K562 (cell line): ENCODE results near the gene PPM1E. TPM values are rescaled to one million over a fixed set of nuclear protein-coding genes. Genes with fewer than 3 reads are reported as not detected.

Experiments used
- ATAC-seq: fragments of 200-7000 bp; cut with Tn5 transposase; 3 replicates; pipeline ENCODE4 v1.9.1; 2020; ENCODE audit warnings: moderate library complexity
- BruUV-seq: library from RNA; stranded (reverse); fragments of 400-500 nt; replicated peaks from 2 replicates; lab custom pipeline; 2021; lab: Mats Ljungman, UMichigan
- CTCF ChIA-PET: fragments of 300-600 bp; formaldehyde crosslinking; extraction: SDS; loops from one replicate; lab custom pipeline; 2021; ENCODE audit warnings: low intra/inter-chr PET ratio; lab: Yijun Ruan, JAX
- POLR2A ChIA-PET: fragments of 300-600, 350-650 bp; sonication (Branson Sonifier 250); formaldehyde crosslinking; extraction: SDS; loops from one replicate; lab custom pipeline; 2021; ENCODE audit warnings: antibody characterized with exemption, inconsistent platforms; lab: Yijun Ruan, JAX
- DNase-seq, 4 experiments: peaks; one replicate each; pipeline versions ENCODE4 v3.0.0 to v3.0.0-alpha.2; 2011 to 2018; ENCODE audit warnings: low spot score in 3 of 4, mixed read lengths in 3 of 4; ENCODE audit errors: extremely low read depth in 1 of 4
- FAIRE-seq: peaks from 2 replicates; lab custom pipeline; 2011; peaks lifted over from hg19 to GRCh38; lab: Jason Lieb, UNC
- H2AFZ ChIP-seq: 2 replicates; pipeline ENCODE4 v1.6.0; 2011; ENCODE audit warnings: low read depth, low read length, control low read depth, inconsistent platforms
- H3K27ac ChIP-seq: fragments of 200-600 bp; 3 replicates; pipeline ENCODE4 v1.8.0; 2011; ENCODE audit warnings: low read depth, mild to moderate bottlenecking, control low read depth, inconsistent platforms, low read length, moderate library complexity, mixed read lengths; ENCODE audit errors: extremely low read depth
- H3K27me3 ChIP-seq, 2 experiments: fragments of 300-600 bp in 1 of 2; 2 replicates in 1 of 2; 3 replicates in 1 of 2; pipeline versions ENCODE4 v1.6.0 to v1.8.0; 2011; ENCODE audit warnings: inconsistent platforms in 2 of 2, low read length in 2 of 2, mild to moderate bottlenecking in 1 of 2, mixed read lengths in 1 of 2, moderate library complexity in 1 of 2; ENCODE audit not compliant: control insufficient read depth in 2 of 2, insufficient read depth in 2 of 2
- H3K36me3 ChIP-seq: fragments of 300-600 bp; 3 replicates; pipeline ENCODE4 v1.8.0; 2011; ENCODE audit warnings: mild to moderate bottlenecking, low read length, inconsistent platforms; ENCODE audit not compliant: control insufficient read depth, insufficient read depth
- H3K4me1 ChIP-seq, 2 experiments: fragments of 200-600 bp in 1 of 2; replicated peaks in 1 of 2; 2 replicates in 1 of 2; 3 replicates in 1 of 2; pipeline versions ENCODE4 v1.5.1 to v1.8.0; 2011; ENCODE audit warnings: inconsistent platforms in 2 of 2, low read length in 2 of 2, mild to moderate bottlenecking in 1 of 2, mixed read lengths in 1 of 2, moderate library complexity in 1 of 2; ENCODE audit not compliant: control insufficient read depth in 2 of 2, insufficient read depth in 2 of 2
- H3K4me2 ChIP-seq: 2 replicates; pipeline ENCODE4 v1.6.1; 2011; ENCODE audit warnings: low read length, control low read depth, inconsistent platforms, mixed read lengths; ENCODE audit not compliant: insufficient read depth
- H3K4me3 ChIP-seq: fragments of 200-600 bp; sonication (generic), shearing (Covaris generic); 2 replicates; pipeline ENCODE4 v1.5.1; 2016; ENCODE audit warnings: control low read depth, inconsistent platforms
- H3K79me2 ChIP-seq: fragments of 200-600 bp; 3 replicates; pipeline ENCODE4 v1.8.0; 2011; ENCODE audit warnings: low read length, inconsistent platforms; ENCODE audit not compliant: control insufficient read depth, insufficient read depth
- H3K9ac ChIP-seq, 2 experiments: 2 replicates each; pipeline versions ENCODE4 v1.6.0 to v1.6.1; 2011; ENCODE audit warnings: low read depth in 2 of 2, low read length in 2 of 2, control low read depth in 1 of 2, inconsistent platforms in 1 of 2, mild to moderate bottlenecking in 1 of 2, mixed read lengths in 1 of 2; ENCODE audit not compliant: insufficient read depth in 1 of 2
- H3K9me1 ChIP-seq: one replicate; pipeline ENCODE4 v1.6.0; 2011; ENCODE audit warnings: inconsistent platforms, mild to moderate bottlenecking, low read length, moderate library complexity; ENCODE audit not compliant: control insufficient read depth, insufficient read depth
- H3K9me3 ChIP-seq: replicated peaks from 2 replicates; pipeline ENCODE4 v1.5.1; 2011; ENCODE audit warnings: low read depth, low read length, inconsistent platforms; ENCODE audit not compliant: control insufficient read depth, insufficient read depth
- H4K20me1 ChIP-seq: replicated peaks from 2 replicates; pipeline ENCODE4 v1.6.1; 2011; ENCODE audit warnings: low read length, inconsistent platforms, mixed read lengths; ENCODE audit not compliant: control insufficient read depth, insufficient read depth
- ARID4B ChIP-seq: sonication (generic); formaldehyde crosslinking; IDR thresholded peaks from 2 replicates; pipeline ENCODE4 v1.8.0; 2022; ENCODE audit warnings: mild to moderate bottlenecking, missing genetic modification reagents
- RBM39 ChIP-seq: fragments of 200-400 bp; formaldehyde crosslinking; optimal IDR thresholded peaks from 2 replicates; pipeline ENCODE3; 2018; ENCODE audit warnings: low read depth, low read length
- TAL1 ChIP-seq: fragments of 450-650 bp; IDR thresholded peaks from 2 replicates; pipeline ENCODE4 v1.6.1; 2016; ENCODE audit warnings: mild to moderate bottlenecking
- TEAD4 ChIP-seq, 2 experiments: sonication (generic) in 1 of 2; formaldehyde crosslinking in 1 of 2; IDR thresholded peaks; 2 replicates each; pipeline versions ENCODE4 v1.6.1 to v1.8.0; 2012 to 2022; ENCODE audit warnings: borderline replicate concordance in 1 of 2, inconsistent platforms in 1 of 2, low read length in 1 of 2, mild to moderate bottlenecking in 1 of 2, missing genetic modification reagents in 1 of 2
- WGBS: fragments of 100-300 bp; shearing (Covaris generic); methylation state at CpG from one replicate; pipeline ENCODE4 v1.1.6; 2016; ENCODE audit warnings: low coverage, mixed read lengths; ENCODE audit not compliant: insufficient coverage; ENCODE audit errors: missing lambda C conversion rate; 5-methylcytosine and 5-hydroxymethylcytosine counted together
- in situ Hi-C: fragments of 300-500 bp; cut with MboI; formaldehyde crosslinking; loops from 4 replicates; pipeline ENCODE4 v1.15.0; 2018; ENCODE audit warnings: inconsistent platforms, mixed read lengths
- intact Hi-C: fragments of 100-400 bp; cut with micrococcal nuclease; formaldehyde crosslinking; loops from 2 replicates; pipeline ENCODE4 v1.14.2; 2022
- polyA plus RNA-seq, 8 experiments: library from polyadenylated mRNA; depleted of rRNA in 4 of 8; stranded (reverse) in 5 of 8; unstranded in 3 of 8; fragments of >200 nt; fragmentation: Nextera tagmentation in 2 of 8; fragmentation: Illumina TruSeq in 1 of 8; extraction: Ambion mirVana in 2 of 8; extraction: Trizol in 1 of 8; gene quantifications; 2 replicates each; pipeline versions ENCODE4 v1.2.1 to v1.2.3, GENCODE V29; 2011 to 2014; ENCODE audit warnings: inconsistent platforms in 1 of 8, missing spikeins in 1 of 8
- total RNA-seq, 7 experiments: library from RNA; depleted of rRNA in 6 of 7; stranded (reverse); fragments of >200 nt in 6 of 7; fragmentation: Illumina TruSeq in 2 of 7; extraction: Trizol in 2 of 7; gene quantifications; 2 replicates each; pipeline versions ENCODE4 v1.2.1 to v1.2.3, GENCODE V29; 2011 to 2021; ENCODE audit warnings: low replicate concordance in 1 of 7
- TF ChIP-seq, protein P1 (sequence below): fragments of 250-450 bp; sonication (Bioruptor Pico); IDR thresholded peaks from 2 replicates; pipeline ENCODE4 v1.5.0; 2021; ENCODE audit warnings: mild to moderate bottlenecking, moderate library complexity
- TF ChIP-seq, protein P2 (sequence below), 2 experiments: fragments of 200-800 bp in 1 of 2; sonication (Bioruptor generic) in 1 of 2; sonication (generic) in 1 of 2; formaldehyde crosslinking in 1 of 2; IDR thresholded peaks in 1 of 2; conservative IDR thresholded peaks in 1 of 2; 2 replicates each; pipeline versions ENCODE4 v1.5.0 to v1.6.1; 2016 to 2020; ENCODE audit warnings: missing compliant biosample characterization in 1 of 2, missing genetic modification characterization in 1 of 2, missing genetic modification reagents in 1 of 2

Gene PPM1E
- total and polyA plus RNA-seq, 9 of the 15 experiments (the other 6 are each of a cell fraction or from before 2014, with no cell fraction given), result 1.0 to 5.7 (median 4.7) TPM

GRCh38 chr17:58706351-58707140 is 49.1 kb upstream of the PPM1E start:
- H3K9me3 ChIP-seq, result no peaks in the 10 kb centered on the region
- intact Hi-C loops, result loop anchor here (5.0 kb wide), 1 partner anchor 119 kb away; no protein-coding TSS in a partner anchor
- peak overlapping the region; percentile 28; the same call in 1 of the 2 replicates for H2AFZ ChIP-seq
- DNase-seq, result peak in 1 of 4 experiments; percentile 10
- peaks cover 59% of the 10 kb centered on the region for H3K36me3 ChIP-seq
- H3K9ac ChIP-seq, result no peak overlapping the region; a peak in 1 of 4 replicates
- in situ Hi-C loops, result no loop called here
- no TSS peak for BruUV-seq
- no peaks in the 10 kb centered on the region for H4K20me1 ChIP-seq
- peaks cover 5 to 7% of the 10 kb centered on the region in 2 experiments; a peak in 3 of 5 replicates for H3K4me1 ChIP-seq
- H3K9me1 ChIP-seq, result no peaks in the 10 kb centered on the region
- H3K4me3 ChIP-seq, result no peak overlapping the region
- ATAC-seq, result peak; percentile 74
- ChIA-PET POLR2A (interaction anchor here (1.0 to 1.2 kb wide), 3 partner anchors 10 to 75 kb away, joined by 3 to 4 read pairs (median 4); no protein-coding TSS in a partner anchor), CTCF (no interaction called here)
- H3K27ac ChIP-seq, result peak overlapping the region; percentile 49; the same call in 1 of the 3 replicates
- 2% methylated on average over 3 of the region's 3 CpGs for WGBS
- no peaks in the 10 kb centered on the region for H3K79me2 ChIP-seq
- FAIRE-seq, result no peak
- H3K4me2 ChIP-seq, result peak overlapping the region; percentile 45; the same call in 1 of the 2 replicates
- H3K27me3 ChIP-seq, result no peaks in the 10 kb centered on the region
- TF ChIP-seq TEAD4 (IDR thresholded peaks at IDR 0.05; ENCODE audit: low read length) (peak; percentile 52; the same call in 1 of the 2 replicates), TEAD4 (CRISPR knock-in tag; IDR thresholded peaks at IDR 0.05; ENCODE audit: borderline replicate concordance) (no peak), RBM39 (no peak), ARID4B (no peak), TAL1 (peak; percentile 49; the same call in 1 of the 2 replicates)
- TF ChIP-seq, protein P1, sequence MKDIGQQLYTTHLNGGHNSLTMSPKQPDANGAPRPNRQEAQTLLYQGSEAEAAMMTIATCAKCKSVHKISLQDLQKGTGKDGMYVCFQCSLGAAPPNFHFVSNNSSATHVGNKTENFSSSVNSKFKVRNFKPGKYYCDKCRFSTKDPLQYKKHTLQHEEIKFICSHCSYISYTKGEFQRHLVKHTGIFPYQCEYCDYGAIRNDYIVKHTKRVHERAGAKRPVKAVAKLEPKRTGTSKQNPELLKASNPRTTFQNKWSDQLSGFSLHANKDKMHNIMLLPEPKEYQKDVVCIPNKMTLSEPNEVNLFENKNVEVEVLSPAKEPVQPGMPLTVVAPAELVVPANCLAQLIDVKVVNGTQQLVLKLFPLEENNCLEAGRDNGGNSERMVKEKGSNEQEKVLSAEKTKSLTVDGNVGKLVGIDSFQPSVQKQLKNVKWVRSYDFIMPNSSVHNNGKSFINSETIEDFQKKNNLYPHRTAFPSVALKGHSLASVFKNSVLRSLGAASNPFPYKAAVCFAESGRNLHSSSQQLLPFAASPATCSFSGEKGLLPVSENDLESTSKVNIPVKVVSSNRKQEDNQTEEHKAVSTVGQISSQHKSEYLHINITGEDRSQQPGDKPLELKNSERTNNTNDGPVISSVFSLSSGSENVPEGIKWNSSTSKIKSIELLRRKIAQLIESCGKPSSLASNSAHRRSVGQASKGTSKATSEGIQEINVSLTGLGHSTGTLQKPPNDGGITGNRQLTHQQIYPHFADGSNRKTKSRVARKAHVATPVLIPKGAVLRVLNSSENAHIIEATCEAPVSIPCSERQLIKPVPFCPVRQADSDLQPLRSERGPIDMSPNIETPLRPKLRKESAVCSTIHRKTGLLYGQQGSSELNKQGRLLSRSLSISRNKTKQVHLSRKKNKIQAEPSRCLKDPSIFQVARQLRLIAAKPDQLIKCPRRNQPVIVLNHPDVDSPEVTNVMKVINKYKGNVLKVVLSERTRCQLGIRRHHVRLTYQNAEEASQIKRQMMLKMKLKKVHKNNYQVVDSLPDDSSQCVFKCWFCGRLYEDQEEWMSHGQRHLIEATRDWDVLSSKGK (CRISPR knock-in tag), result no peak
- TF ChIP-seq, protein P2, sequence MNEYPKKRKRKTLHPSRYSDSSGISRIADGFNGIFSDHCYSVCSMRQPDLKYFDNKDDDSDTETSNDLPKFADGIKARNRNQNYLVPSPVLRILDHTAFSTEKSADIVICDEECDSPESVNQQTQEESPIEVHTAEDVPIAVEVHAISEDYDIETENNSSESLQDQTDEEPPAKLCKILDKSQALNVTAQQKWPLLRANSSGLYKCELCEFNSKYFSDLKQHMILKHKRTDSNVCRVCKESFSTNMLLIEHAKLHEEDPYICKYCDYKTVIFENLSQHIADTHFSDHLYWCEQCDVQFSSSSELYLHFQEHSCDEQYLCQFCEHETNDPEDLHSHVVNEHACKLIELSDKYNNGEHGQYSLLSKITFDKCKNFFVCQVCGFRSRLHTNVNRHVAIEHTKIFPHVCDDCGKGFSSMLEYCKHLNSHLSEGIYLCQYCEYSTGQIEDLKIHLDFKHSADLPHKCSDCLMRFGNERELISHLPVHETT (CRISPR knock-in tag; conservative IDR thresholded peaks at IDR 0.05 in 1 of 2, IDR thresholded peaks at IDR 0.05 in 1 of 2), result peak in 1 of 2 experiments; percentile 33; a peak in 1 of 4 replicates
